Measurements from ENCODE around the gene FAM219A.
"Not testable (repeated sequence)": the region's sequence is repeated elsewhere in the genome, so short reads cannot be mapped to it uniquely, and the experiment has no call there.

The FAM219A gene

DNA sequence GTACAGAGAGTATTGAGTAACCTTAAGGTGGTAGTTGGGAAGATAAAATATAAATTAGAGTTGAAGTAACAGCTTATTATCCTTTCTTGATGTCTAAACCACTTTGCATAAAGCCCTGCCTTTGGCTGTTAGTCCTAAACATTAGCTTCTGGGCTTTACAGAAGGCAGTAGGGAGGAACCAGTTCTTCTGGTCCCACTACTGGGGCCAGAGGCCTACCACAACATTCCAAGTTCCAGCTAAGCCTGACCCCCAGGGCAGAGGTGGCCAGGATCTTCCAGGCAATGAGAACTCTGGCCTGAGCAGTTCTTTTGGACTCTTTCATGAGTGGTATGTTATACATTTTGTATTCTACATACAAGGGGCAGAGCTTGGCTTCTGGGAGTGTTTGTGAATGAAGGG is 26.3 kb upstream of the FAM219A start:
- no peak for DNase-seq (ENCODE audit: low spot score)

DNA sequence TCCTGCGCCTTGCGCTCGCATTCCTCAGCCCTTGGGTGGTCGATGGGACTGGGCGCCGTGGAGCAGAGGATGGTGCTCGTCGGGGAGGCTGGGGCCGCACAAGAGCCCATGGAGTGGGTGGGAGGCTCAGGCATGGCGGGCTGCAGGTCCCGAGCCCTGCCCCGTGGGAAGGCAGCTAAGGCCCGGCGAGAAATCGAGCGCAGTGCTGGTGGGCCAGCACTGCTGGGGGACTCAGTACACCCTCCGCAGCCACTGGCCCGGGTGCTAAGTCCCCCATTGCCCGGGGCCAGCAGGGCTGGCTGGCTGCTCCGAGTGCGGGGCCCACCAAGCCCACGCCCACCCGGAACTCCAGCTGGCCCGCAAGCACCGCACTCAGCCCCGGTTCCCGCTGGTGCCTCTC is 24.4 kb upstream of the FAM219A start:
- not testable (repeated sequence) for DNase-seq (ENCODE audit: low spot score)

DNA sequence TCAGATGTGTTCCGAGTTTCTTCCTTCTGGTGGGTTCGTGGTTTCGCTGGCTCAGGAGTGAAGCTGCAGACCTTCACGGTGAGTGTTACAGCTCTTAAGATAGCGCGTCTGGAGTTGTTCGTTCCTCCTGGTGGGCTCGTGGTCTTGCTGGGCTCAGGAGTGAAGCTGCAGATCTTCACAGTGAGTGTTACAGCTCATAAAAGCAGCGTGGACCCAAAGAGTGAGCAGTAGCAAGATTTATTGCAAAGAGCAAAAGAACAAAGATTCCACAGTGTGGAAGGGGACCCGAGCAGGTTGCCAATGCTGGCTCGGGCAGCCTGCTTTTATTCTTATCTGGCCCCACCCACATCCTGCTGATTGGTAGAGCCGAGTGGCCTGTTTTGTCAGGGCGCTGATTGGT is 23.2 kb upstream of the FAM219A start:
- DNase-seq (ENCODE audit: low spot score), result not testable (repeated sequence)

DNA sequence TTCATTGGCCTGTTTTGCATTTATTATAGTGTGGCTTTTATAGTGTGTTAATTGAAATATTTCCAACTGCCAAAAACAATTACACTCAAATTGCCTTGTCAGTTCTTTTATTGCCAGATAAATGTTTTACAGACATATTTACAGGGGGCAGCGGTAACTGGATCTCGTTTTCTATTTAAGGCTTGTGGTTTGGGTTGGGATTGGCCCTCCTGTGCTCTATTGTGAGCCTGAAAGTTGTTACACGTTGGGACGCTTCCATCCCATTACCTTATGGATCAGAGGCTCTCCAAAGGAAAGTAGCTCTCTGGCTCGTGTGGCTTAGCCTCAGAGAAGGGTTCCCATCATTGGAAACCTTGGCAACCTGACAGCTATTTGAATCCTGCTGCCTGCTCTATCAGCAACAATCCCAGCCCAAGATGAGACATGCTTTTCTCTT is 21.1 kb upstream of the FAM219A start:
- no peak for DNase-seq (ENCODE audit: low spot score)

DNA sequence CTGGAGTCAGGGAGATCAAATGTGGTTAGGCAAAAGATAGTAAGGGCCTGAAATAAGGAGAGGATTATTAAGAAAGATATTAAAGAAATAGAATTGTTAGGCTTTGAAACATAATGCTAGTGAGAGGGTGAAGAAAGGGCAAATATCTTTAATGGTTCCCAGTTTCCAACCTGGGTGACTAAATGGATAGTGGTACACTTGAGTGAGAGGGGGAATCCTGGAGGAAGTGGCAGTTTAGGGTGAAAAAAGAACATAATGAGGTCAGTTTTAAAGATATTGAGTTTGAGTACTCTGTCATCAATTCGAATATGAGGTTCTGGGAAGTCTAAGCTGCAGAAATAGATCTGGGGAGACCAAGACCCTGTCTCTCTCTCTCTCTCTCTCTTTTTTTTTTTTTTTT is 19.2 kb upstream of the FAM219A start:
- no peak for DNase-seq (ENCODE audit: low spot score)

DNA sequence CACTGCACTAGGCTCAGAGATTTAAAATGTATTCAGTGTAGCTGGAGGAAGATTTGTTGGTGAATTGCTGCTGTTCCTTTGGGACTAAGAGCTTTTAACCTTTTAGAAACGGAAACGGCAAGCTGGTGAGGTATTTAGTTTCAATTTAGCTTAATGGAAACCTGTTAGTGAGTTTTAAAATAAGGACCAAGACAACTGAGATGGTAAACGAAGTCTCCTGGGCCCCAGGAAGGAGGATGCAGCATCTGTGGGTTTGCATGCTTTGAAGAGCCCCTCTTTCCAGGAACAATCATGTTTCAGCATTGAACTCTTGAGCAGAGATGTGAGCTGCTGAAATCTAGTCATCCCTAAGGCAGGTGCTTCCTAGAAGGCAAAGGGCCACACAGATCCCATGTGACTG is 16.7 kb upstream of the FAM219A start:
- no peak for DNase-seq (ENCODE audit: low spot score)

DNA sequence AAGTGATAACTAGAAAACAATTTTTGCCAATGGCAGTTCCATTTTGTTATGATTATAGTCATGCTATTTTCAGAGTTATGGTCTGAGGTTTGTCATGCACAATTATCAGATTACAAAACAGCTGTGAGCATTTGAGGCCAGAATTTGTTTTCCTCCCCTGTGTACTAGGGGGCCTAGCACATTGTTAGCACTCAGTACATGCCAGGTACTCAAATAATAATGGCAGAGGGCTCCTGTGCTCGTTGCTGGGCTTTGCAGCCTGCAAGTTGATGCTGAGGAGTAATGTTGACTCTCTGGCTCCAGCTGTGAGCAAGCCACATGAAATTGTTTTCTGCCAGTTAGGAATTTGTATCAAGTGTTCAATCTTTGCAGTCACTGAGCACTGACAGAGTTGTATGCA is 7.1 kb upstream of the FAM219A start:
- no peak for DNase-seq (ENCODE audit: low spot score)

DNA sequence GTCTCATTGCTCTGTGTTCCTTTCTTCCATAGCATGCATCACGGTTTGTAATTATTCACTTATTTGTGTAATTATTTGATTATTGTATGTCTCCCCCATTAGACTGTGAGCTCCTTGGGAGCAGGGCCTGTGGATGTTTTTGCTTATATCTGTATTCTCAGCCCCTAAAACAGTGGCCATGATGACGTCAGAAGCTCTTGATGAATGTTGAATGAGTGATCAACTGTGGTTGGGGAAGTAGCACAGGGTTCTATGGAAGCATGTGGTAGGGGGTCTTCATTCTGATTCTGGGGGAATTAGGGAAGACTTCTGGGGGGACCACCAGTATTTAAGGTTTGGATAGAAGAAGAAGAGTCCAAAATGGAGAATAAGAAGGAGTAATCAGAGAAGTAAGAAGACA is 6.2 kb upstream of the FAM219A start:
- DNase-seq (ENCODE audit: low spot score), result no peak

DNA sequence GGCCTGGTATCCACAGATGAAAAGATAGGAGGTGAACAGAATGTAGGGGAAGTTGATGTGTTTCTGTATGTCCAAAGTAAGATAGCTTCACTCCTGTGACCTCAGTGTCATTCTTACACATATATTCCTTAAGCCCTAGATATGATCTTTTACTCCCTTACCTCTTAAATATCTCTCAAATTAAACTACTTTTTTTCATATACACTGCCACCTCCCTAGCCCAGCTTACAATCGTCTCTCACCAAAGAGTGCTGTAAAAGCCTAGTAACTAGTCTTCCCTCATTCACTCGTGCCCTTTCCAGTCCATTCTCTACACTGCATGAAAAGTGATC is 5.5 kb upstream of the FAM219A start:
- DNase-seq (ENCODE audit: low spot score), result no peak

DNA sequence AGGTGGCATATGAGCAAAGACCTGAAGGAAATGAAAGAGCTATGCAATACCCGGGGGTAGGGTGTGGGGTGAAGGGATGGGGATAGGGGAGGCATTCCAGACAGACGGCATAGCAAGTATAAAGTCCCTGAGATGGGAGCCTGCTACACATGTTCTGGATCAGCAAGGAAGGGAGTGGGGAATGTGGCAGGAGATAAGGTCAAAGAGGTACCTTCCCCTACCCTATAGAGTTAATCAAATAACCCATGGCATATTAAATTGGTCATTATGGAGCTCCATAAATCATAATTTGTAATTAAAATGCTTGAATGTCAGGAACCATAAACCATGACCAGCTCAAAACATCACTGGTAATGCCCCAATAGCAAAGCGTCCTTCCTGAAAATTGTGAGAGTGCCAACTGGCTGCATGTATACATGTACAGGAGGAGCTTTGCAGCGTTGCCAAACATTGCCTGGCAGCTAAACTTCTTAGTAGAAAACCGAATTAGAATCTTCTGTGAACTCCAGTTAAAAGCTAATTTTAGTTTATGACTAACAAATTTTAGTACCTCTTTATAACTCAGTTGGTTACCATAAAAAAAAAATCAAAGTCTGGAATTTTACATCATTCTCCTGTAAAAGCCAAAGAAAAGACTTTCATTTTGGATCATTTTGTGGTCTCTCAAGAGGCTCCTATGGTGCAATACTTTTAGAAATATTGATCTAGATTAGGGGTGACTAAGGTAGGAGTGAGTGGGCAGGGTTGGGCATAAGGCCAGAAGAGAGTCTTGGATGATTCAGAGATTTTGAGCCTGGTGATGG is 4.9 kb upstream of the FAM219A start:
- peak; percentile 65 for DNase-seq (ENCODE audit: low spot score)

DNA sequence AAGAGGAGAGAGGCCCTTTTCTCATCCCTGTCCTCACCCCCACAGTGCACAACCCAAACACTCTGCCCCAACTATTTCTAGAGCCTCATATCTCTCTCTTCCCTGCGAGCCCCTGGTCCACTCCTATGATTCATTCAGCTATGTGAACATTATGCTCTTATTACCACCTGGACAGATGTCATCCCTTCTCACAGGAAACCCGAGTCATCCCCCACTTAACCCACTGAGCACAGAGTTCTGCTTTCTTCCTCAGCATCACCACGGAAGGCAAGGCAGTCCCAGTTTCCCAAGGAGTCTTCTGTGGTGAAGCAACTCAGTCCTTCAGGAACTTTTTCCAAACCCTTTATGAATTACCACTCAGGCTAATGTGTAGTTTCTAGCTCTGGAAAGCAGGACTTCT is 1.6 kb upstream of the FAM219A start:
- DNase-seq (ENCODE audit: low spot score), result no peak

DNA sequence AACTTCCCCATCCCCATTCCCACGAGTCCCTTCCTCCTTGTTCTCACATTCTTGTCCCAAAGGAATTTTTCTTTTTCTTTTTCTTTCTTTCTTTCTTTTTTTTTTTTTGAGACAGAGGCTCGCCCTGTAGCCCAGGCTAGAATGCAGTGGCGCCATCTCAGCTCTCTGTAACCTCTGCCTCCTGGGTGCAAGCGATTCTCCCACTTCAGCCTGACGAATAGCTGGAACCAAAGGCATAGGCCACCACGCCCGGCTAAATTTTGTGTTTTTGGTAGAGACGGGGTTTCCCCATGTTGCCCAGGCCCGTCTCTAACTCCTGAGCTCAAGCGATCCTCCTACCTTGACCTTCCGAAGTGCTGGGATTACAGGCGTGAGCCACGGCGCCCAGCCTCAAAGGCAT is 986 bp upstream of the FAM219A start:
- no peak for DNase-seq (ENCODE audit: low spot score)

DNA sequence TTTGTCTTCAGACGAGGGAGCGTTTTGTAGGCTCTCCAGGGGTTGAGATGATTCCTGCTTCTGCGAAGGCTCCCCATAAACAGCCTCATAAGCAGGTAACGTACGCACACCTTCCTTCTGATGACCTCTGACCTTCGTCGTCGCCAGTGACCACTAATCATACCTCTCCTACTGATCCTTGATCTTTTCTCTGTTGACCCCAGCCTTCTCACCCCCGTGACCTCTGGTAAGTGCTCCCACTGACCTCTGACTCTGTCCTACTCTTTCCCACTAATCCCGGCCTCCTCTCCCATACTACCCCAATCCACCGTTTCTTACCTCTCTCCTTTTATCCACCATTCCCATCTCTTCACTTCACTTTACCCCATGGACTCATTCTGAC is 580 bp upstream of the FAM219A start:
- no peak for DNase-seq (ENCODE audit: low spot score)

DNA sequence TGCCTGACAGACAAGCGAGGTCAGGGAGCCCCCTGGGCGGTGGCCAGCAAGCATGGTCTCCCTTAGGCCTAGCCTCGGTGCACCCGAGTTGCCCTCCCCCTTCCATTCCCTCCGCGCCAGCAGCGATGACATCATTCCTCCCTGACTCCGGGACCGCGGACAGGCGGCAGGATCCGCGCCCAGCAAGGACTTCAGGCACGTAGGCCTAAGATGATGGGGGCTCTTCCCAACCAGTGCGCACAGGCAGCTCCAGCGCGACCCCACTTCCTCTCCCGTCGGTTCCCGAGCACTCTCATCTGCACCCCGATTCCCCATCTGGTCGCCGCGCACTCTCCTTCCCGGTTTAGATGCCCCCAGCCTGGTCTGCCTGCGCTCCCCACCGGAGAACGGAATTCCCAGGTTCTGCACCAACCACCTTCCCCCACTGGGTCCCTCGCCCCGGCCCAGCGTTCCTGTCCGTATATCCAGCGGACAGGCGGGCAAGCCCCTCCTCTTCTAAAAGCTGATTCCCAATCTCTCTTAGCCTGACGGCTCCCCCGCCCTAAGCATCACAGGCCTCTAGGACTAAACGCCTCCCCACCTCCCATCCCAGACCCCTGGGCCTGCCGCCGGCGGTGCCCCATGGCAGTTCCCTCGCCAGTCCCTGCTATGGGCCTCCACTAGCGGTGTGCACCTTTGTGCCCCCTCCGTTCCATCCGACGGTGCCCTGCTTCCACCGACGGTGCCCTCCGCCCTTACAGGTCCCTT is 931 bp downstream of the FAM219A start:
- no peak for DNase-seq (ENCODE audit: low spot score)

DNA sequence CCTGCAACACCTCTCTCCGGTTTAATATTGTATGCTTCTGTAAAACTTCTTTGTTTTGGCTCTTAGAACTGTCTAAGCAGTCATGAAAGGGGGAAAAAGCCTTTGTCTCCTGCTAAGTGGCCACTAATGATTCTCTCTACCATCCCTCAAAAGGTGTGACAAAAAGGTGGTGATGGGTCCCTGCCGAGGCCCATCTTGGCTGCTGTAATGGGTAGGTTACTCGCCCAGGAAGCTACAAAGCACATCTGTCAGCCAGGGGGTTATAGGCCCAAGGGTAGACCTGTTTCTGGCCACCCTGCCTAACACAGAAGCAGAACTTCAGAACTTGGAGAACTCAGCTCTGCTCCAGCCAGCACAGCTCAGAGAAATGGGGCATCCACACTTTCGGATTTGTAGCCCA is 1.6 kb downstream of the FAM219A start:
- DNase-seq (ENCODE audit: low spot score), result no peak

DNA sequence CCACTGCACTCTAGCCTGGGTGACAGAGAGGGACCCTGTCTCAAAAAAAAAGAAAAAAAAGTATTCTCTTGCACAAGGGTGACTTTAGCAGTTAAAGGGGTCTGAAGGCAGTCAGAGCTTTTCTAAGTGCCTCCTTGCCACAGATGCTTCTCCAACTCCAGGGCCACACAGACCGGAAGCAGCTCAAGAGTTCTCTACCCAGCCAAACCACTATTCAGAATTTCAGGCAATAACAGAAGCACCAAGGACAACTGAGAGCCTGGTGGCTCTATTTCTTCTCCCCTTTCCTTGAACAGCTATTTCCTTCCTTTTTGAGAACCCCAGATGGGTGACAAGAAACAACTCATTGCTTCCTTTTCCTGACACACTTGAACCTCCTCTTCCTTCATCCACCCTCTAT is 2.2 kb downstream of the FAM219A start:
- no peak for DNase-seq (ENCODE audit: low spot score)

DNA sequence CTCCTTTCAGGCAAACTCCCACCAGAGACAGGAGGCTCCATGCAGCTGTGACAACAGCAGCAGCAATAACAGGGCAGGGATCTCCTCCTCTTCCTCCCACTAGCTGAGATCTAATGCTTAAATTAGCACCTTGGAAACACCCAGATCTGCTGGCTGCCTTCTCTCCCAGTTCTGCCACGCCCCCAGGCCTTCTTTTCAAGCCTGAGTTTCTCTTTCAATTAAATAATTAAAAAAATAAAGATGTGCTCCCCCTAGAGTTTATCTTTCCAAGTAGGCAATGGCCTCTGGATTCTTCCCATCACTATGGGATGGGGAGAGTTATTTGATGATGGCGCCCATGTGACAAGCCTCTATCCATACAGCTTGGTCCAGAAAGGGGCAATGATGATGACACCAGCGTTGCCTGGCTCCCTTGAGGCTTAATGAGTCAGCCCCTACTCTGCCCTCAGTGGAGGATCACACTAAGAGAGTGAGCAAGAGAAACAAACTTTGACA is 3.8 kb downstream of the FAM219A start:
- DNase-seq (ENCODE audit: low spot score), result peak; percentile 5

DNA sequence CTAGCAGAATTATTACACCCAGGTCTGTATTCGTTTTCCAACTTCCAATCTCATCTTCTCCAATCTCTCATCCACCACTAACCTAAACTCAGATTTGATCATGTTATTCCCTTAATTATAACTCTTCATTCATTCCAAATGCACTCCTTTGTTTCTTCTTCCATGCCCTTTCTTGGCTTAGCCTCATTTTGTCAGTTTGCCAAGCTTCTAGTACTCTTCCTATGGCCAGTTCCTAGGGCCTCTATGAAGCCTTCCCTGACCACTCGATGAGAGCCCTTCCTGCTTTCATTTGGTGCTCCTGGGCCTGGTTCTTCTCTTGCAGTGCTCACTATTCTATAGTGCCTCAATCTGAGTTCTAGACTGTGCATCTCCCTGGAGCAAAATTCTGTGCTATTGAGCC is 5.8 kb downstream of the FAM219A start:
- no peak for DNase-seq (ENCODE audit: low spot score)

DNA sequence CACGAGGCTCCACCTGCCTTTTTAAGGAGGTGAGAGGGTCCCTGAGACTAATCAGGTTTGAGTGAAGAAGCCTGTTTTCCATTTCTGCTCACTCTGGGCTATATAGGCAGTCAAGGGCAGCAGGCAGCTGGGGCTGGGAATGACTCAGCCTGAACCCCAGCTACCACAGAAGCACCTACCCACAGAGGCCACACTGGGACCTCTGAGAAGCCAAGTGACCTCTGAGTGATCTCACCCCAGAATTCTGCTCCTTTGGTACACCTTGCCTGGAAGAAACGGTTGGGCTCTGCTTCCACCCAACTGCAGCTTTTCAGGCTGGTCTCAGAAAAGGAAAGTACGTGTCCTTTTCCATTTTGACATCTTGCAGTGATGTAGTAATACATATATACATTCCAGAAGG is 6.8 kb downstream of the FAM219A start:
- DNase-seq (ENCODE audit: low spot score), result no peak

DNA sequence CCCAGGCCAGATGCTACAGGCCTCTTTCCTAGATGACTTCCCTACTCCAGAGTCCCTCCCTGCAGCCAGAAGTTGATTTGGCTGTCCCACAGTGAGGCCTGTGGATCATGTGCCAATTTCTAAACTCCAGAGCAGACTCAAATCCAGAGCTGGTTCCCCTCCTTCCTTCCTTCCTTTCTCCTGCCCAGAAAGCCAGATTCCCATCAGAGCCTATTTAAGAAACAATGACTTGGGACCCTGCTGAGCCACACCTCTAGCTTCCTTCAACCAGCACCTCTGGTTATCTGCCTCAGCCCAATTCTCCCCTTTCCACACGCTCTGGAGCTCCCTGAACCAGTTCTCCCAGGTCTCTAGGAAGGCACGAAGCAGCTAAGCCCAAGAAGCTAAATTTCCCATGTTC is 7.2 kb downstream of the FAM219A start:
- no peak for DNase-seq (ENCODE audit: low spot score)

DNA sequence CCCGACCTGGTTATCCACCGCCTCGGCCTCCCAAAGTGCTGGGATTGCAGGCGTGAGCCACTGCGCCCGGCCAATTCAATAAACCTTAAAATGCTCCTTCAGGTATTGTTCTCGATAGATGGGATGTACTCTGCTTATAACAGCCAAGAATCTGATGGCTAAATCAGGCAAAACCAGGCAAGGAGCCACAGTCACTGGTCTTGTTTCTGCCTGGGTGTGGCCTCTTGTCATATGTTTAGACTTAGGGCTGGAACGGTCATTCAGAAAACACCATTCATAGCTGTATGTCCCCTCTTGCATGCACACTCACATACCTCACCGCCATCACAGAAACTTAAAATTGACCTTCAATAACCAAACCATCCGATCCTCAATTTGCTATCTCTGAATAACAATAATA is 7.7 kb downstream of the FAM219A start:
- no peak for DNase-seq (ENCODE audit: low spot score)

DNA sequence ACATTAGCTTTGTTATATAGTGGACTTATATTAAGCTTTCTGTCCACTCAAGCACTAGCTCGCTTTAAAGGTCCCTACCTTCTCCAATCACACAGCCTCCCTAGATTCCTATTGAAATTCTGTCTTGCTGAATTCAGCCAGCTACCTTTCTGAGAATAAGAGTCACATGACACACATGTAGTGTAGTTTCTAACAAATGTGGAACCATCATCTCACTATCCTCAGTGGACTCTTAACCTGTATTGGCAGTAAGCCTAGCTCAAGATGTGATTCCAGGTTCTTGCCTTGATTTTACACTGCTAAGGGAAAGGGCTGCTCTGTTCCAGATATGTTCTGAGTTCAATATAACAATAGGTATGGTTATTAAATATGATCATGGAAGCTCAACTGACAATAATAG is 11.4 kb downstream of the FAM219A start:
- DNase-seq (ENCODE audit: low spot score), result no peak

DNA sequence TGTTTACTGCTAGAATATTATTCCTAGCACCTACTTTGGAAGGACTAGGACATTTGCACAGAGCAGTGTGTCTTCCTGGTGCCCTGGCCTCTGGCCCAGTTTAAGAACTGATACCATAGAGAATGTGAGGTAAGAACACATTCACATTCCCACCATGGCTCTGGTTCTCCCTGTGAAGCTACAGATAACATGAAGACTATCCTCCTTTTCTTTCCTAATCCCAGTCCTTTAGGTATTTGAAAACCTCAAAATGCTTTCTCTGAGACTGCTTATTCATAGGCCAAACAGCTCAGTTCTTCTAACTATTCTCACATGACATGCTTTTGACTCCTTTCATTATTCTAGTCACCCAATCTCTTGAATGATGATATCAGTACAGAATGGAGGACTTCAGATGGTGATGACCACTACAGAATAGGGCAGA is 11.9 kb downstream of the FAM219A start:
- DNase-seq (ENCODE audit: low spot score), result no peak

DNA sequence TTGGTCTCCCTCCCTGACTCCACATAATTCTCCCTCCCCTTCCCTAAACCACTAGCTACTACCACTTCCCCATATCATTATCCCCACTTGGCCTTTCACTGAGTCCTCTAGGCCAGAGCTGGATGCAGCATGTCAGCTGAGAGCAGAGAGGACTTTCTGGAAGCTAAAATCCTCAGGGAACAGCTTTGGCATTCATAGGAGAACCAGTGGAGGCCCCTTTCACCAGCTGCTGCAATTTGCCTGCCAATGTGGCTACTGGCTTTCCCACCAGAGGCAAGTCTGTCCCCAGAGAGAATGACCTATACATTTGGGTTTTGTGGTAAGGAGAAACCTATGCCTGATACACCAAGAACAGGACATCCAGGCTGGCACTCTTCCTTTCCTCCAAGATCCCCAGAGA is 14.4 kb downstream of the FAM219A start:
- DNase-seq (ENCODE audit: low spot score), result no peak

All from LoVo (cell line).